Stimulated activated naive CD8-positive, alpha-beta T cell treated with anti-CD3 and anti-CD28 coated beads, Interleukin-15, Interleukin-2, amounts not matched to agents 100 ng/mL and 50 ng/mL, for 24 hours (primary cell): ENCODE data around the gene RDH8.

ENCODE experiments used
- H3K27ac Mint-ChIP-seq: one replicate; pipeline ENCODE4 v1.8.0; 2021; ENCODE audit warnings: mild to moderate bottlenecking, mixed read lengths
- H3K27me3 Mint-ChIP-seq: one replicate; pipeline ENCODE4 v1.8.0; 2021; ENCODE audit warnings: mixed read lengths
- H3K36me3 Mint-ChIP-seq: one replicate; pipeline ENCODE4 v1.8.0; 2021; ENCODE audit warnings: low read depth, mixed read lengths
- H3K4me1 Mint-ChIP-seq: one replicate; pipeline ENCODE4 v1.8.0; 2021; ENCODE audit warnings: low read depth, mixed read lengths
- H3K4me3 Mint-ChIP-seq: one replicate; pipeline ENCODE4 v1.8.0; 2021; ENCODE audit warnings: mild to moderate bottlenecking, mixed read lengths
- H3K9me3 Mint-ChIP-seq: one replicate; pipeline ENCODE4 v1.8.0; 2021; ENCODE audit warnings: mixed read lengths

The RDH8 gene

DNA sequence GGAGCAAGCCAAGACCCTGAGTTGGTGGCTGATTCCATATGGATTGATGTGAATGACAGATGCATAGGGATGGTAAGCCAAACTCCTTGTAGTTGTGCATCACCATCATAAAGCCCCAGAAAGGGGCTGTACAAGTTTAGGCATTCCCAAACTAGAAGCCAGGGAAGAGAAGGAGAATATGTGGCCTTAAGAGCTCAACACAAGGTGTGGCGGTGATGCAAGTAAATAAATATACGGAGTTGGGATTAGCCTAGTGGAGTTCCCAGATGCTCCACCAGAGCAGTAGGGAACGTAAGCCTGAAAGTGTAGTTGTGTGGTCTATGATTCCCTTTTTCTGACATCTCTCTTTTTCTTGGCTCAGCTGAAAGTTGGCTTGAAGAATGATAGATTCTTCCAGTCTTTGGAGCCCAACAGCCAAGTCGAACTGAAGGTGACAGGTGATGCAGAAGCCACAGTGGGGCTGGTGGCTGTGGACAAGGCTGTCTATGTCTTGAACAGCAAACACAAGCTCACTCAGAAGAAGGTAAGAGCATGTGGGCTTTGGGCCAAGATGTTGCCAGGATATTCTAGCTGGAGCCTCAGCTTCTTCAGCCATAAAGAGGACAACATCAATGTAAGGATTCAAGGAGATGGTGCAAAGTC lies 30.1 kb downstream of the RDH8 start:
- no peaks in the 10 kb centered on the region for H3K4me1 Mint-ChIP-seq
- peaks cover 31% of the 10 kb centered on the region for H3K27me3 Mint-ChIP-seq
- H3K27ac Mint-ChIP-seq = no peak overlapping the region
- H3K4me3 Mint-ChIP-seq = no peak overlapping the region
- H3K9me3 Mint-ChIP-seq = peaks cover 10% of the 10 kb centered on the region
- no peaks in the 10 kb centered on the region for H3K36me3 Mint-ChIP-seq

DNA sequence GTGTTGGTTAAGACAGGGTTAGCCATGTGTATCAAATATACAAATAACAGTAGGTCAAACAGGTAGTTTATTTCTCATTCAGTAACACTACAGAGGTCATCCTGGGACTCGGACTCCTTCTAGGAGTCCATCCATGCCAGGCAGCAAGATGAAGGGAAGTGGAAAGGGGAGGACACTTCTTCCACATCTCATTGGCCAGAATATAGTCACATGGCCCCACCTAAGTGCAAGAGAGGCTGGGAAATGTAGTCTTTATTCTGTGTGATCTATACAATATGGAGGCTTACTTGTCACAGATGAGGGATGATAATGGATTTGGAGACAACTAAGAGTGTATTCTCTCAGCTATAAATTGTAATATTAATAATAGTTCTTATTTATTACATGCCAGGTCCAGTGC lies 31.1 kb downstream of the RDH8 start:
- Mint-ChIP-seq H3K36me3 (no peaks in the 10 kb centered on the region), H3K9me3 (peaks cover 10% of the 10 kb centered on the region), H3K4me3 (no peak overlapping the region), H3K27ac (no peak overlapping the region), H3K4me1 (no peaks in the 10 kb centered on the region), H3K27me3 (peaks cover 31% of the 10 kb centered on the region)

DNA sequence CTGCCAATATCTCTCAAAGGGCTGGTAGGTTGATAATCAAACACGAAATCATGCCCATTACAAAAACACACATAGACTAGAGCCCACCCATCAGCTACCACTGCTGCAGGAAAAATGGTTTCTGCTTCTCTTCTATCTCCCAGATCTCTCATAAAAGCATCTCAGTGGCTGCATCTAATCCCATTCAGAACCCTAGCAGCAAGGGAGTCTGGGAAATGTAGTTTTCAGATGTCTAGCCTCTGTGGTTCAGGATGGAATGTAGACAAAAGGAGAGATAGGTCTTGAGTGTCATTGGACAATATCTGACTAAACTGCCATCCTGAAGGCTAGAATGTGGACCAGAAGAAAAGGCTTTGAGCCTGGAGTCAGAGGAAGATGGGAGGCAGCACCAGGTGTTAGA lies 32.1 kb downstream of the RDH8 start:
- no peak overlapping the region for H3K27ac Mint-ChIP-seq
- H3K36me3 Mint-ChIP-seq = no peaks in the 10 kb centered on the region
- peaks cover 10% of the 10 kb centered on the region for H3K9me3 Mint-ChIP-seq
- no peak overlapping the region for H3K4me3 Mint-ChIP-seq
- no peaks in the 10 kb centered on the region for H3K4me1 Mint-ChIP-seq
- peaks cover 31% of the 10 kb centered on the region for H3K27me3 Mint-ChIP-seq

DNA sequence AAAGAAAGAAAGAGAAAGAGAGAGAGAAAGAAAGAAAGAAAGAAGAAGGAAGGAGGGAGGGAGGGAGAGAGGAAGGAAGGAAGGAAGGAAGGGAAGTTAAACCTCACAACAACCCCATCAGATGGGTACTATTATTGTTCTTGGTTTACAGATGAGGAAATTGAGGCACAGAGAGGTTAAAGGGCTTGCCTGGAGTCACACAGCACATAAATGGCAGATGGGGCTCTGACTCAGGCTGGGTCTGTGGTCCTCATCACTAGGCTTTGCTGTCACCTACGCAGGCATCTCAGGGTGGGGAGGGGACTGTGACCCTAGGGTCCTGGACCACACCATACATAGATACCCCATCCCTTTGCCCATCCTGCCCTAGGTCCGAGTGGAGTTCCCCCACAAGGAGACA lies 36.3 kb downstream of the RDH8 start:
- H3K27me3 Mint-ChIP-seq = peaks cover 4% of the 10 kb centered on the region
- no peaks in the 10 kb centered on the region for H3K36me3 Mint-ChIP-seq
- no peak overlapping the region for H3K27ac Mint-ChIP-seq
- H3K4me1 Mint-ChIP-seq = no peaks in the 10 kb centered on the region
- no peaks in the 10 kb centered on the region for H3K9me3 Mint-ChIP-seq
- H3K4me3 Mint-ChIP-seq = no peak overlapping the region

DNA sequence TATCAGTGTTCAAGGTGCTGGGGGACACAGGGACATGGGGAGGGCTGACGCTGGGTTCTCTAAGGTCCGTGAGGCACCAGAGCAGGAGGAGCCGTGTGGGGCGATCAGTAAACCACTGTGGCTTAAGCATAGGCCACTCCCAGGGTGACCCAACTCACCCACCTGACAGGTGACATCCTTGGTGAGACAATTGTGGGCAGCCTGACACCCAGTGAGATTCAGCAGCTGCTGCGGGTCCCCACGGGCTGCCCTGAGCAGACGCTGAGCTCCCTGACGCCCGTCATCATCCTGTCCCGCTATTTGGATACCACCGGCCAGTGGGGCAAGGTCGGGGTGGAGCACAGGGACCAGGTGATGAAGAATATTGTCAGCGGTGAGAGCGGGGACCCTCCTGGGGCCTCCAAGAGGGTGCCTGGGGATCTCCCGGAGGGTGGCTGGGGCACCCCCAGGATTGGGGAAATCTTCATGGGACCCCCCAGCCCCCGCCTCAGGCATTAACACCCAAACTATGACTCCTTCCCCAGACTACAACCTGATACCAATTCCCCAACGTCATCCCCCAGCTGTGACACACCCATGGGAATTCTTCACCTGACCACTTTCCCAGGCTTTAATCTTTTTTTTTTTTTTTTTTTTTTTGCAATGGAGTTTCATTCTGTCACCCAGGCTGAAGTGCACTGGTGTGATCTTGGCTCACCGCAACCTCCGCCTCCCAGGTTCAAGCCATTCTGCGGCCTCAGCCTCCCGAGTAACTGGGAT lies 39.5 kb downstream of the RDH8 start:
- H3K27ac Mint-ChIP-seq = no peak overlapping the region
- H3K4me1 Mint-ChIP-seq = no peaks in the 10 kb centered on the region

DNA sequence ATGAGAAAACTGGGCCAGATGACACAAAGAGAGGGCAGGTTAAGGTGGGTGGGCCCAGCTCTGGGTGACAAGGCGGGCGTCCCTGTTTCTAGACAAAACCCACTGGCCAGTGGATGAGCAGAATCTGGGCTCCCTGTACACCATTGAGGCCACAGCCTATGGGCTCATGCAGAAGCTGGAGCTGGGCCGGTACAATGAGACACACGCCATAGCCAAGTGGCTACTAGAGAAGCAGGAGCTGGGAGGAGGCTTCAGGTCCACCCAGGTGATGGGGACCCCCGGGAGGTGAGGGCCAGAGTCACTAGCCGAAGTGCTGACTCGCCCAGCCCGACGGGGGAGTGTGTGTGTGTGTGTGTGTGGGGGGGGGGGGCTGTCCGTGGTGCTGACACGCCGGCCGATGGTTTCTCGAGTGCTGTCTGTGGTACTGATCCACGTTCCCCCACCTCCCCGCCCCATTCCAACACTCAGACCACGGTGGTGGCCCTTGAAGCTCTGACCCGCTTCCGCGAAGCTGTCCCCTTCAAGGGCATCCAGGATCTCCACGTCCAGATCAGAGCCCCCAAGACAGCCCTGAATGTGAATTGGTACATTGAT lies 48.5 kb downstream of the RDH8 start:
- H3K4me1 Mint-ChIP-seq = no peaks in the 10 kb centered on the region
- H3K27me3 Mint-ChIP-seq = peaks cover 25% of the 10 kb centered on the region
- no peaks in the 10 kb centered on the region for H3K36me3 Mint-ChIP-seq
- H3K9me3 Mint-ChIP-seq = no peaks in the 10 kb centered on the region
- no peak overlapping the region for H3K4me3 Mint-ChIP-seq
- no peak overlapping the region for H3K27ac Mint-ChIP-seq

More for the DNA sequence above, 39.5 kb downstream of the RDH8 start:
- no peak overlapping the region for H3K4me3 Mint-ChIP-seq
- no peaks in the 10 kb centered on the region for H3K36me3 Mint-ChIP-seq
- H3K9me3 Mint-ChIP-seq = no peaks in the 10 kb centered on the region
- H3K27me3 Mint-ChIP-seq = peaks cover under 1% of the 10 kb centered on the region

DNA sequence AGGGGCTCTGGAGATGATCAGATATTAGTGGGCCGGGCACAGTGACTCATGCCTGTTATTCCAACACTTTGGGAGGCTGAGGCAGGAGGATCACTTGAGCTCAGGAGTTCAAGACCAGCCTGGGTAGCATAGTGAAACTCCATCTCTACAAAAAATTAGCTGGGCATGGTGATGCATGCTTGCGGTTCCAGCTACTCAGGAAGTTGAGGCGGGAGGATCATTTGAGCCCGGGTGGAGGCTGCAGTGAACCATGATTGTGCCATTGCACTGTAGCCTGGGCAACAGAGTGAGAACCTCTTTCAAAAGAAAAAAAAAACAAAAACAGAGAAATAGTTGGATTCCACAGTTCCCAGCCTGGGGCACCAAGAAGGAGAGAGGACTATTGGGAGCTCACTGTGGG lies 54.9 kb downstream of the RDH8 start:
- Mint-ChIP-seq H3K9me3 (no peaks in the 10 kb centered on the region), H3K27ac (no peak overlapping the region), H3K4me1 (peaks cover 5% of the 10 kb centered on the region), H3K36me3 (no peaks in the 10 kb centered on the region), H3K4me3 (no peak overlapping the region), H3K27me3 (peaks cover 10% of the 10 kb centered on the region)

DNA sequence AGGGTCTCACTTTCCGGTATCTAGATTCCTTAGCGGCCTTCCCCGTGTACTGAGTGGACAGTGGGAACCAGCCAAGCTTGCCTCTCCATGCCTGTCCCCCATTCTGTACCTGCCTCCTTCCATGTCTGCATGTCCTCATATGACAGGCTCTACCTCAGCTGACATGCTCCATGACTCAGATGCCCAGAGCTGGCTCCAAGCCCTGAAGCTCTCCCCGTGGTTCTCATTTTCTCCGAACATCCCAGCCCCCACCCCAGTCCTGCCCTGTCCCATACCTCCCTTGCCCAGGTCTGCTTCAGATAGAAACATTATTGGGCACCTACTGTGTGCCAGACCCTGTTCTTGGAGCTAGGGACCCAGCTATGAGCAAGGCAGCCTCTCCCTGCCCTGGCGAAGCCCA lies 55.8 kb downstream of the RDH8 start:
- H3K4me1 Mint-ChIP-seq = peaks cover 5% of the 10 kb centered on the region
- no peak overlapping the region for H3K27ac Mint-ChIP-seq
- H3K4me3 Mint-ChIP-seq = no peak overlapping the region
- no peaks in the 10 kb centered on the region for H3K36me3 Mint-ChIP-seq
- peaks cover 3% of the 10 kb centered on the region for H3K27me3 Mint-ChIP-seq
- no peaks in the 10 kb centered on the region for H3K9me3 Mint-ChIP-seq

DNA sequence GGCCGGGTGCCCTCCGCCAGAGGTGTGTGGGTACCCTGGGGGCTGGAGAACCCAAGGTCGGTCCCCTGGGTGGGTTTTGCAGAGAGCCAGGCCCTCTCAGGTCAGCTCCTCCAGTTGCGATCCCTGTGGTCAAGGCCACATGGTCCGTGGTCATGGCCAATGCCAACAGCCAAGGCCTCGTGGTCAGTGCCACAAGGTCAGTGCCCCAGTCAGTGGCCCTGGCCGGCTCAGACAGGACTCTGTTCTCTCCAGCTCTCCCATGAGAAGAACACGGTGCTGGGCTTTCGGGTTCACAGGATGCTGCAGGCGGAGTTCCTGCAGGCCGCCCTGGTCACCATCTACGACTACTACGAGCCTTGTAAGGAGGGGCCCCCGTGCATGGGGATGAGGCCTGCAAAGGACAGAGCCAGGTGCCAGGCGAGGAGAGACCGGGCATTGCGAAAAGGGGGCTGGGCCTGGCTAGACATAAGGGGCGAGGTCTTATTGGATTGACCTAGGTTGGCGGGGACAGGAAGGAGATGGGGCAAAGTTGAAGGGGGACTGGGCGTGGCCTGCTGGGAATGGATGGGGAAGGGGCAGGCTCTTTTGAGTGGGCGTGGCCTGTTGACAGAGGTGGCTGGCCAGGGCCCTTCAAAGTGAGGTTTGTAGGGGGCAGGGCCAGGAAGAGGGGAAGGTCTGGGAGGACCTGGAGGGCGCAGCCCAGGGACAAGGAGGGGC lies 57.6 kb downstream of the RDH8 start:
- H3K36me3 Mint-ChIP-seq = no peaks in the 10 kb centered on the region
- H3K27me3 Mint-ChIP-seq = peaks cover 3% of the 10 kb centered on the region
- H3K27ac Mint-ChIP-seq = no peak overlapping the region
- peaks cover 5% of the 10 kb centered on the region for H3K4me1 Mint-ChIP-seq
- no peak overlapping the region for H3K4me3 Mint-ChIP-seq
- no peaks in the 10 kb centered on the region for H3K9me3 Mint-ChIP-seq
